ENCODE data around the gene RALY.

DNA sequence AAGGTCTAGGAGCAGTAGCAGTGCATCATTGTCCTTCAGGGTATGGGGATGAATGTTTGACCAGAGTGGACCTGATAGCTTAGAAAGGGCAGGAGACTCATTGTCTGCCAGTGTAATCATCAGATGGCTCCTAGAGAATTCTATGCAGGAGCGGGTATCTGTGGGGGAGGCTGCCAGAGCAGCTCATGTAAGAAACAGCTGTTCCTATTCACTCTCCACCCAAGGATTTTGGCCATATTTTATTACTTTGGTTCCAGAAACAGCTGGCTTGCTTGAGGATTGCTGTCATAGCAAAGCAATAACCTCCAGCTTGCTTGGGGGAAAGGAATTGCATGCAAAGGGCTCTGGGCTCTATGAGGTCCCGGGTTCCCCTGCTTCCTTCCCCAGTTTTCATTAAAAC is 44.1 kb downstream of the RALY start:
- TF ChIP-seq, protein P1, sequence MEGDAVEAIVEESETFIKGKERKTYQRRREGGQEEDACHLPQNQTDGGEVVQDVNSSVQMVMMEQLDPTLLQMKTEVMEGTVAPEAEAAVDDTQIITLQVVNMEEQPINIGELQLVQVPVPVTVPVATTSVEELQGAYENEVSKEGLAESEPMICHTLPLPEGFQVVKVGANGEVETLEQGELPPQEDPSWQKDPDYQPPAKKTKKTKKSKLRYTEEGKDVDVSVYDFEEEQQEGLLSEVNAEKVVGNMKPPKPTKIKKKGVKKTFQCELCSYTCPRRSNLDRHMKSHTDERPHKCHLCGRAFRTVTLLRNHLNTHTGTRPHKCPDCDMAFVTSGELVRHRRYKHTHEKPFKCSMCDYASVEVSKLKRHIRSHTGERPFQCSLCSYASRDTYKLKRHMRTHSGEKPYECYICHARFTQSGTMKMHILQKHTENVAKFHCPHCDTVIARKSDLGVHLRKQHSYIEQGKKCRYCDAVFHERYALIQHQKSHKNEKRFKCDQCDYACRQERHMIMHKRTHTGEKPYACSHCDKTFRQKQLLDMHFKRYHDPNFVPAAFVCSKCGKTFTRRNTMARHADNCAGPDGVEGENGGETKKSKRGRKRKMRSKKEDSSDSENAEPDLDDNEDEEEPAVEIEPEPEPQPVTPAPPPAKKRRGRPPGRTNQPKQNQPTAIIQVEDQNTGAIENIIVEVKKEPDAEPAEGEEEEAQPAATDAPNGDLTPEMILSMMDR (IDR thresholded peaks at IDR 0.05; ENCODE audit: low read depth, low read length, poor library complexity, severe bottlenecking), result no peak
- no peak for TF ChIP-seq EZH2phosphoT487 (IDR thresholded peaks at IDR 0.05; ENCODE audit: borderline replicate concordance, low read length)

All from DOHH2 (cell line).